Neutrophil (primary cell): ENCODE measurements around the gene PSMA6.
"Not testable (repeated sequence)": the region's sequence is repeated elsewhere in the genome, so short reads cannot be mapped to it uniquely, and the experiment has no call there.

Experiments
- H3K27ac ChIP-seq: fragments of 200-600 bp; sonication (generic); 2 replicates; pipeline ENCODE4 v1.5.1; 2016; ENCODE audit warnings: mild to moderate bottlenecking, moderate library complexity
- H3K27me3 ChIP-seq: fragments of 200-600 bp; sonication (generic); 2 replicates; pipeline ENCODE4 v1.6.0; 2016; ENCODE audit warnings: mild to moderate bottlenecking
- H3K36me3 ChIP-seq: fragments of 200-600 bp; sonication (generic); 2 replicates; pipeline ENCODE4 v1.5.1; 2017
- H3K4me1 ChIP-seq, 2 experiments: fragments of 200-600 bp in 1 of 2; sonication (generic) in 1 of 2; 1 replicate in 1 of 2; 2 replicates in 1 of 2; pipeline versions ENCODE4 v1.5.1 to v1.6.1; 2013 to 2016; ENCODE audit warnings: low read depth in 1 of 2, low read length in 1 of 2, mild to moderate bottlenecking in 1 of 2, moderate library complexity in 1 of 2; ENCODE audit not compliant: control insufficient read depth in 1 of 2, insufficient read depth in 1 of 2
- H3K4me3 ChIP-seq, 2 experiments: fragments of 200-600 bp in 1 of 2; sonication (generic) in 1 of 2; 1 replicate in 1 of 2; 2 replicates in 1 of 2; pipeline ENCODE4 v1.5.1; 2013 to 2016; ENCODE audit warnings: low read depth in 1 of 2, low read length in 1 of 2, mild to moderate bottlenecking in 1 of 2, moderate library complexity in 1 of 2
- H3K9me3 ChIP-seq: fragments of 200-600 bp; sonication (generic); 2 replicates; pipeline ENCODE4 v1.5.1; 2016
- TF ChIP-seq, protein P1 (sequence below): fragments of 200-600 bp; sonication (generic); IDR thresholded peaks from 2 replicates; pipeline ENCODE4 v1.5.1; 2016; ENCODE audit warnings: antibody characterized with exemption

The PSMA6 gene

DNA sequence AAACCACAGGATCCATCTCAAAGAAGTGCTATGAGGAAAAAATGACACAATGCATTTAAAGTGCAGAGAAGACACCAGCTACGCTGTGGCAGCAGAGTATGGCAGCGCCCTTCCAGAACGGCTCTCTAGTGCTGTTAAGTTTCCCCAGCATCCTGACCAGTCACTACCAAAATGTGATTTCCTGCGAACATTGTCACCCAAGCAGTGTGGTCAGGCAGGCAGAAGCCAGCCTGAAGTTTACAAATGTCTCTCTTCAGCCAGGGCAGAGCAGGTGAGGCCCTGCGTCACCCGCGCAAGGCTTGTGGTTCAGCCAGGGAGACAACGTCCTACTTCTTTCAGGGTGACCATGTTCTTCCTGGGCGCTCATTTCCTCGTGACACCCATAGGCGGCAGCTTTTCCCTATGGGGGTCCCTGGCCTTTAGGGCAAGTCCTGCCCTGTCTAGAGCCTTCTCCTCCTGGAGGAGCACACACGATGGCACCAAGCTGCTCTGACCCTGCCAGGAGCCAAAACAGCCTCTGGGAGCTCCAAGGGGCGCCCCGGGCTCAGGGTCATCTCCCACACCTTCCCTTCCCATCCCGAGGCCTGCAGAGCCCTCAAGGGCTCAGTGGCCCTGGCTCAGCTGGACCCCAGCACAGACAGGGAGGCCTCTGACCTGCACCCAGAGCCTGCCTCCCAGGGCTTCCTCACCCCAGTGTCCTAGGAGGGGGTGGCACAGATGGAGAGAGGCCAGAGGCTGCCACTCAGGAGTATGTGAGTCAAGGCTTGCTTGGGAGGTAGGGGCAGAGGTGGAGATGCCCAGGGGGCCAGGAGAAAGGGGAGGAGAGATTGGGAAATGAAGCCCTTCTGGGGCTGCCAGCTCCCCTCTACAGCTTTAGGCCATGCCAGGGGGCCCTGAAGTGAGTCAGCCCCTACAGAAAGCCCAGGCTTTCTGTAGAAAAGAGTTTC is 41.9 kb downstream of the PSMA6 start:
- no peaks in the 10 kb centered on the region for H3K9me3 ChIP-seq
- peaks cover 63 to 68% of the 10 kb centered on the region in 2 experiments for H3K4me1 ChIP-seq
- TF ChIP-seq, protein P1, sequence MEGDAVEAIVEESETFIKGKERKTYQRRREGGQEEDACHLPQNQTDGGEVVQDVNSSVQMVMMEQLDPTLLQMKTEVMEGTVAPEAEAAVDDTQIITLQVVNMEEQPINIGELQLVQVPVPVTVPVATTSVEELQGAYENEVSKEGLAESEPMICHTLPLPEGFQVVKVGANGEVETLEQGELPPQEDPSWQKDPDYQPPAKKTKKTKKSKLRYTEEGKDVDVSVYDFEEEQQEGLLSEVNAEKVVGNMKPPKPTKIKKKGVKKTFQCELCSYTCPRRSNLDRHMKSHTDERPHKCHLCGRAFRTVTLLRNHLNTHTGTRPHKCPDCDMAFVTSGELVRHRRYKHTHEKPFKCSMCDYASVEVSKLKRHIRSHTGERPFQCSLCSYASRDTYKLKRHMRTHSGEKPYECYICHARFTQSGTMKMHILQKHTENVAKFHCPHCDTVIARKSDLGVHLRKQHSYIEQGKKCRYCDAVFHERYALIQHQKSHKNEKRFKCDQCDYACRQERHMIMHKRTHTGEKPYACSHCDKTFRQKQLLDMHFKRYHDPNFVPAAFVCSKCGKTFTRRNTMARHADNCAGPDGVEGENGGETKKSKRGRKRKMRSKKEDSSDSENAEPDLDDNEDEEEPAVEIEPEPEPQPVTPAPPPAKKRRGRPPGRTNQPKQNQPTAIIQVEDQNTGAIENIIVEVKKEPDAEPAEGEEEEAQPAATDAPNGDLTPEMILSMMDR, result no peak
- no peak overlapping the region for H3K4me3 ChIP-seq
- H3K27ac ChIP-seq, result no peak overlapping the region
- no peaks in the 10 kb centered on the region for H3K36me3 ChIP-seq
- H3K27me3 ChIP-seq, result no peaks in the 10 kb centered on the region

DNA sequence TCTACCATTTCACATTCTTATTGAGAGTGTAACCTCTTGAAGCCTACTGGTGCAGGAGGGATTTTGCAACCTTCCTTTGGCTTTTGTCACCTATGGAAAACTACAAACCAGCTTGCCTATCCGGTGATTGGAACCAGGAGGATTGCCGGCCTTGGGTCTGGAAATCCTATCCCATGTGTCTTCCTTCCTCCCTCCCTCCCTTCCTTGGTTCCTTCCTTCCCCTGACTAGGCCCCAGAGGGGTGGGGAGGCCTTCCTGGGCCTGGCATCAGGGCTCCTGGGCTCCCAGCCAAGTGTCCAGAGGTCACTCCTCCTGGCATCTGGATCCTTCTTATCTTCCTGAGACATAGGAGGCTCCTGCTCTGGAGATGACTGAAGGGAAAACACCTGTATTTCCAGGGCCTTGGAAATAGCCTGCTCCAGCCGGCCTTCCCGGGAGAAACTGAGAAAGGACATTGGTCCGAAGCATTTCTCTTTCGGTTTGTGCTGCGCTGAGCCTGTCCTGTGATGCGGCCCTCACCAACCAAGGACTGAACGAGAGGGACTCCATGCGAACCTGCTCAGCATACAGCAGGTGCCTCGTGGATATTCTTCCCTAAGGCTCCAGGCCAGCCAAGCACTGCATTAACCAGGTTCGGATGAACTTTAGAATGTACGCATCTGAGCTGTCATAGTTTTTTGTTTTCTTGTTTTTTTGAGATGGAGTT is 43.4 kb downstream of the PSMA6 start:
- Histone ChIP-seq H3K4me3 (no peak overlapping the region), H3K36me3 (no peaks in the 10 kb centered on the region), H3K4me1 (peaks cover 78 to 82% of the 10 kb centered on the region in 2 experiments), H3K27me3 (no peaks in the 10 kb centered on the region), H3K9me3 (no peaks in the 10 kb centered on the region), H3K27ac (no peak overlapping the region)
- TF ChIP-seq, protein P1, result no peak

DNA sequence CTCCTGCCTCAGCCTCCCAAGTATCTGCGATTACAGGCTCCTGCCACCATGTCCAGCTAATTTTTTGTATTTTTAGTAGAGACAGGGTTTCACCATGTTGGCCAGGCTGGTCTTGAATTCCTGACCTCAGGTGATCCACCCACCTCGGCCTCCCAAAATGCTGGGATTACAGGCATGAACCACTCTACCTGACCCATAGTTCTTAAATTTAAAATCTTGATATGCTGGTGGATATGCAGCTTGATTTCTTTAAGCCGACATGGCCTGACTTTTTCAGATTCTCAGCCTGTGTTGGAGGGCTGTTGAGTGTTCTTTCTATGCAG is 44.0 kb downstream of the PSMA6 start:
- Histone ChIP-seq H3K4me1 (peaks cover 84 to 88% of the 10 kb centered on the region in 2 experiments), H3K27ac (peak overlapping the region; percentile 69)
- not testable (repeated sequence) for H3K36me3 ChIP-seq

DNA sequence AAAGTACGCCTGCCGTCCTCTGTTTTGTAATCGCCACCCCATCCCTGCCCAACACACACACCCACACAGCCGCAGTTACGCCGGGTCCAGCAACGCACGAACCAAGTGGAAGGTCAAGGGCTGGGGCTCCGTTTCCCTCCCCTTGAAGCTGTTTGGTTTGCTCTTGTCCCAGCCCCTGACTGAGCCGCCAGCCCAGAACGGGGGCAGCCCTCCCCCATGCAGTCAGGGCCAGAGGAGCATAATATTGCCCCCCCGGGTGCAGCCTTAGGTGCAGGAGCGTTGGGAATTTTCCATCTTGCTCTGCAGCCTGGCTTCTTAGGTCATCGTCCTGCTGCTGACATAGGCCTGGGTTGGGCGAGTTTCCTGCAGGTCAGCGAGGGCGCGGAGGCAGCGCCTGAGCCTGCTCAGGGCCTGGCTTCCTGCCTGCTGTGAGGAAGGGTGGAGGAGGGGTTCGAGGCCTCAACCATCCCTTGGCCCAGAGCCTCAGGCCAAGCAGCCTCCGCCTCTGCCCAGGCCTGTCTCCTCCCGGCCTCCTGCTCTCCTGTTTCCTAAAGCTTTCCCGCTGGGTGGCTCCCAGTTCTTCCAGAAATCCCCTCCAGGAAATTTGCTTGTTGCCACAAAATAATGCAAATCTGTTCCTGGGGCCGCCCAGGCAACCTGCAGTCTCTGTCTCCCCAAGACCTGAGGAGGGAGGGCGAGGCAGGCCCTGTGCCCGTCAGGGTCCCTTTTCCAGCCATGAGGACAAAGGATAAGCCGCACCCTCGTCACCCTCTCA is 44.5 kb downstream of the PSMA6 start:
- H3K27ac ChIP-seq, result peak overlapping the region; percentile 69
- no peaks in the 10 kb centered on the region for H3K36me3 ChIP-seq
- H3K4me3 ChIP-seq, result peak overlapping the region; percentile 8 to 35
- no peaks in the 10 kb centered on the region for H3K9me3 ChIP-seq
- TF ChIP-seq, protein P1, result no peak
- H3K27me3 ChIP-seq, result no peaks in the 10 kb centered on the region
- H3K4me1 ChIP-seq, result peaks cover 88 to 91% of the 10 kb centered on the region in 2 experiments

More for the DNA sequence above, 44.0 kb downstream of the PSMA6 start:
- not testable (repeated sequence) for H3K9me3 ChIP-seq, H3K27me3 ChIP-seq, H3K4me3 ChIP-seq

DNA sequence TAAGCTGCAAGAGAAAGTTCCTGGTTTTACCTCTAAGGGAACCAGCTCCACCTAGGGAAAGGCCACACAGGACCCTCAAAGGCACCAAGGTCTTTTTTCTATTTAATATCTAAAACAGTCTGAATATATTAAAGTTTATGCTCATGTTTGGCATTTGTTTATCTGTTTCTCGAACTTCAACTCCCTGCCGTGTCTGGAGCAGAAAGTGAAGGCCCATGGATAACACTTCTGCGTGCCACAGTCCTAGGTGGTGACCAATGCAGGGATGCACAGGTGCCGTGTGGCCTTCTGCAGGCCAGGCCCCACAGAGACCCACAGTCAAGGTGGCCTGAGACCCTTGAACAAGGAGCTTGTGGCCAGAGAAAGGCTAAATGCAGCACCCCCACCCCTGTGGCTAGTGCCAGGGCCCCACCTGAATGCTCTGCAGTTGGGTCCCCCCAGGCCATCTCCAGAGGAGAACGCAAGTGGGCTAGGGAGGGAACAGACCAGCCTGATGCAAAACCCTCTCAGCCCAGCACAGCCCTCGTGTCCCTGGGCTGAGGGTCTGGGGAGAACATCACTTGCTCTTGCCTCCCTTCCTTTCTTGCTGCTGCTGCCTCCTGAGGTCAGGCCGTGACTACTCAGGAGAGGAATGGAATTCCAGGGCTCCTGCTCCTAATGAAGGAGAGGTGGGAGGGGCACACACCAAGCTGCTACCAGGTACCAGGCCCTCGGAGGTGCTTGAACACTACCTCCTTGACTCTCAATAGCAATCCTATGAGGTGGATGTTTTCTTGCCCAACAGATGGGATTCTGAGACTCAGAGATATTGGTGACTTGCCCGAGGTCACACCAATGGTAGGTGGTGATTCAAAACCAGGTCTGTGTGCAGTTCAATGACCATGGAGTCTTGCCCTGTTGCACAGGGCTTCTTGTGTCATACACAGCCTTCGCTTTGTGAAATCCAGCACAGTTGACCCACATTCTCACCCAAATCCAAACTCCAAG is 45.4 kb downstream of the PSMA6 start:
- Histone ChIP-seq H3K36me3 (no peaks in the 10 kb centered on the region), H3K27ac (peak overlapping the region; percentile 69), H3K27me3 (no peaks in the 10 kb centered on the region), H3K4me3 (no peak overlapping the region), H3K4me1 (peaks cover 82 to 91% of the 10 kb centered on the region in 2 experiments), H3K9me3 (no peaks in the 10 kb centered on the region)
- TF ChIP-seq, protein P1, result no peak
